IMR-90 (cell line): ENCODE results near the gene MILR1.

Experiments
- CEBPB ChIP-seq: IDR thresholded peaks from 2 replicates; pipeline ENCODE4 v1.6.1; 2012; ENCODE audit warnings: low read depth, low read length, improper control_type of control experiment
- MXI1 ChIP-seq: IDR thresholded peaks from 2 replicates; pipeline ENCODE4 v1.6.1; 2012; ENCODE audit warnings: low read depth, mild to moderate bottlenecking, low read length, moderate library complexity, borderline replicate concordance
- POLR2A ChIP-seq: IDR thresholded peaks from 2 replicates; pipeline ENCODE4 v1.6.1; 2012; ENCODE audit warnings: mild to moderate bottlenecking, low read depth, low read length
- RFX5 ChIP-seq: IDR thresholded peaks from 2 replicates; pipeline ENCODE4 v1.8.0; 2012; ENCODE audit warnings: low read depth, mild to moderate bottlenecking, low read length, moderate library complexity
- TF ChIP-seq, protein P1 (sequence below): conservative IDR thresholded peaks from 2 replicates; pipeline ENCODE4 v1.5.1; 2012; ENCODE audit warnings: mild to moderate bottlenecking, low read depth, low read length, improper control_type of control experiment

DNA sequence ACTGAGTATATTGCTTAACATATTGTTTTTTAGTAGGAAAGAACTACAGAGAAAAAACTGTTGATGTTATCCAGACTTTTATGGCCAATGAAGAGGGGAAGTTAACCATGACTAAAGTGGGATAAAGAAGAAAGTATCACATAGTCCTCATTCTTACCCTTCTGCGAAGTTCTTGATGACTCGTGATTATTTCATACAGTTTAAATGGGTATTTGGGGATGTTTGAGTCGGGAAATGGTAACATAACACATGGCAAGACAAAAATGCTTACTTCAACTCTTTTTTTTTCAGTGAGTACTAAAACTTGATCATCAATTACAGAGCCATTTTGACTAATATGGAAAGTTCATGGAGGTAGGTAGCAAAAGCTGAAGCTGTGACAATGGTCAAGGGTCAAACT is 43.1 kb downstream of the MILR1 start:
- TF ChIP-seq MXI1: no peak
- TF ChIP-seq, protein P1, sequence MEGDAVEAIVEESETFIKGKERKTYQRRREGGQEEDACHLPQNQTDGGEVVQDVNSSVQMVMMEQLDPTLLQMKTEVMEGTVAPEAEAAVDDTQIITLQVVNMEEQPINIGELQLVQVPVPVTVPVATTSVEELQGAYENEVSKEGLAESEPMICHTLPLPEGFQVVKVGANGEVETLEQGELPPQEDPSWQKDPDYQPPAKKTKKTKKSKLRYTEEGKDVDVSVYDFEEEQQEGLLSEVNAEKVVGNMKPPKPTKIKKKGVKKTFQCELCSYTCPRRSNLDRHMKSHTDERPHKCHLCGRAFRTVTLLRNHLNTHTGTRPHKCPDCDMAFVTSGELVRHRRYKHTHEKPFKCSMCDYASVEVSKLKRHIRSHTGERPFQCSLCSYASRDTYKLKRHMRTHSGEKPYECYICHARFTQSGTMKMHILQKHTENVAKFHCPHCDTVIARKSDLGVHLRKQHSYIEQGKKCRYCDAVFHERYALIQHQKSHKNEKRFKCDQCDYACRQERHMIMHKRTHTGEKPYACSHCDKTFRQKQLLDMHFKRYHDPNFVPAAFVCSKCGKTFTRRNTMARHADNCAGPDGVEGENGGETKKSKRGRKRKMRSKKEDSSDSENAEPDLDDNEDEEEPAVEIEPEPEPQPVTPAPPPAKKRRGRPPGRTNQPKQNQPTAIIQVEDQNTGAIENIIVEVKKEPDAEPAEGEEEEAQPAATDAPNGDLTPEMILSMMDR: no peak
- no peak for TF ChIP-seq CEBPB
- no peak for TF ChIP-seq POLR2A
- TF ChIP-seq RFX5: no peak
